Ishikawa (cell line): Measurements from ENCODE around the gene MEP1A.
A peak's percentile ranks its signal among the peaks of the same experiment; 100 is the strongest.

ENCODE experiments used
- CEBPB ChIP-seq: IDR thresholded peaks from 2 replicates; pipeline ENCODE4 v1.6.1; 2012
- EP300 ChIP-seq: IDR thresholded peaks from 2 replicates; pipeline ENCODE4 v1.6.1; 2012; ENCODE audit warnings: borderline replicate concordance
- FOXM1 ChIP-seq: IDR thresholded peaks from 2 replicates; pipeline ENCODE4 v1.6.1; 2012; ENCODE audit warnings: low read depth, borderline replicate concordance
- MAX ChIP-seq: IDR thresholded peaks from 2 replicates; pipeline ENCODE4 v1.6.1; 2012
- NFIC ChIP-seq: IDR thresholded peaks from 2 replicates; pipeline ENCODE4 v1.6.1; 2012
- RAD21 ChIP-seq: IDR thresholded peaks from 2 replicates; pipeline ENCODE4 v1.6.1; 2012; ENCODE audit warnings: low read depth
- TAF1 ChIP-seq: IDR thresholded peaks from 2 replicates; pipeline ENCODE4 v1.6.1; 2012; ENCODE audit warnings: low read depth, mild to moderate bottlenecking
- TCF12 ChIP-seq: IDR thresholded peaks from 2 replicates; pipeline ENCODE4 v1.6.1; 2012; ENCODE audit warnings: low read depth
- TEAD4 ChIP-seq: IDR thresholded peaks from 2 replicates; pipeline ENCODE4 v1.6.1; 2012
- USF1 ChIP-seq: IDR thresholded peaks from 2 replicates; pipeline ENCODE4 v1.6.1; 2012
- YY1 ChIP-seq: IDR thresholded peaks from 2 replicates; pipeline ENCODE4 v1.6.1; 2012; ENCODE audit warnings: low read depth
- ZBTB7A ChIP-seq: IDR thresholded peaks from 2 replicates; pipeline ENCODE4 v1.6.1; 2012; ENCODE audit warnings: low read depth
- TF ChIP-seq, protein P1 (sequence below): IDR thresholded peaks from 2 replicates; pipeline ENCODE4 v1.6.1; 2012; ENCODE audit warnings: low read depth, mild to moderate bottlenecking

MEP1A gene

GRCh38 chr6:46777476-46778346, 15.5 kb upstream of the MEP1A start:
- TF ChIP-seq MAX (no peak), RAD21 (no peak)

DNA sequence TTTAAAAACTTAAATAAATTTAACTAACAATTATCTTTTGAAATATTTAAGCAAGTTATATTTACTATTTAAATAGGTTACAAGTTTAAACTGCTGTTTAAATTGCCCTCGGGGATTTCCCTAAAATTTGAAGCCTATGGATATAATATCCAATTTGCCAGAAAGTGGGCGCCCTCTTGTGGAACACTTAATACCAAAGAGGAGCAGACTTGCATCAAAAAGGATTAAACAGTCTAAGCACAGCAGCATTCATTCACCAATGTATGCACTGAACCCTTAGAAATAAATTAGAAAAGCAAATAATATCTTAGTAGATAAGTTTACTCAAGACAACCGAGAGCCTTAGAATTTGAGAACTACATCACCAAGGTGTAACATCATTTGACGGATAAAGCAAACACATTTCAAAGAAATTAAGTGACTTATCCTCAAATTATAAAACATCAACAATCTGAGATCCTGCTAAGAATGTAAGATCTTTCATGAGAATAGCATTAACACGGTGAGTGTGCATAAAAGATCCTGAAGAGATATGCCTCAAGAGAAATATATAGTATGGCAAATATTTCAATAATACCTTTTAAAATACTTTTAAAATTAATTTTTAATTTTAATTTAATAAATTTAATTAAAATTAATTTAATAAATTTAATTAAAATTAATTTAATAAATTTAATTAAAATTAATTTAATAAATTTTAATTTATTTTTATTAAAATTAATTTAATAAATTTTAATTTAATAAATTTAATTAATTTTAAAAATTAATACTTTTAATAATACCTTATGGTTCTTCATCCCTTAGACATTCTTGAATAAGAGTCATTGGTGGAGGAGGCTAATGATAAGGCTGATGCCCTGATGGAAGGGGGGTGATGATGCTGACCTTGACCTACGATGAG, 11.5 kb upstream of the MEP1A start:
- TF ChIP-seq EP300 (no peak), YY1 (no peak), CEBPB (no peak), RAD21 (peak; percentile 86), NFIC (no peak)
- TF ChIP-seq, protein P1, sequence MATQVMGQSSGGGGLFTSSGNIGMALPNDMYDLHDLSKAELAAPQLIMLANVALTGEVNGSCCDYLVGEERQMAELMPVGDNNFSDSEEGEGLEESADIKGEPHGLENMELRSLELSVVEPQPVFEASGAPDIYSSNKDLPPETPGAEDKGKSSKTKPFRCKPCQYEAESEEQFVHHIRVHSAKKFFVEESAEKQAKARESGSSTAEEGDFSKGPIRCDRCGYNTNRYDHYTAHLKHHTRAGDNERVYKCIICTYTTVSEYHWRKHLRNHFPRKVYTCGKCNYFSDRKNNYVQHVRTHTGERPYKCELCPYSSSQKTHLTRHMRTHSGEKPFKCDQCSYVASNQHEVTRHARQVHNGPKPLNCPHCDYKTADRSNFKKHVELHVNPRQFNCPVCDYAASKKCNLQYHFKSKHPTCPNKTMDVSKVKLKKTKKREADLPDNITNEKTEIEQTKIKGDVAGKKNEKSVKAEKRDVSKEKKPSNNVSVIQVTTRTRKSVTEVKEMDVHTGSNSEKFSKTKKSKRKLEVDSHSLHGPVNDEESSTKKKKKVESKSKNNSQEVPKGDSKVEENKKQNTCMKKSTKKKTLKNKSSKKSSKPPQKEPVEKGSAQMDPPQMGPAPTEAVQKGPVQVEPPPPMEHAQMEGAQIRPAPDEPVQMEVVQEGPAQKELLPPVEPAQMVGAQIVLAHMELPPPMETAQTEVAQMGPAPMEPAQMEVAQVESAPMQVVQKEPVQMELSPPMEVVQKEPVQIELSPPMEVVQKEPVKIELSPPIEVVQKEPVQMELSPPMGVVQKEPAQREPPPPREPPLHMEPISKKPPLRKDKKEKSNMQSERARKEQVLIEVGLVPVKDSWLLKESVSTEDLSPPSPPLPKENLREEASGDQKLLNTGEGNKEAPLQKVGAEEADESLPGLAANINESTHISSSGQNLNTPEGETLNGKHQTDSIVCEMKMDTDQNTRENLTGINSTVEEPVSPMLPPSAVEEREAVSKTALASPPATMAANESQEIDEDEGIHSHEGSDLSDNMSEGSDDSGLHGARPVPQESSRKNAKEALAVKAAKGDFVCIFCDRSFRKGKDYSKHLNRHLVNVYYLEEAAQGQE: no peak

DNA sequence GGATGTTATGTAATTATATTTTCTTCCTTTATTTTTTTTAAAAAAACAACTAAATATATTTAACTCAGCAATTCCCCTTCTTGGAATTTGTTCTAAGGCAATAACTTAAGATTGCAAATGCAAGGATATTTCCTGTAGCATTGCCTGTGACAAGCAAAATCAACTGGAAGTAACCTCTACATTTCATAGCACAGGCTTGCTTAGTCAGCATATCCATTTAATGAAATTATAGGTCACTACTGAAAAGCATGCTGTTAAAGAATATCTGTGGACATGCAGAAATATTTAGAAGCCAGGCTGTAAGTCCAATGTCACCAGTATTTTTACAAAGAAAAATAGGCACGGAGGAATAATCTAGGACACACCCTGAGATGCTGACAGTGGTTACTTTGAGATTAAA, 8.7 kb upstream of the MEP1A start:
- TF ChIP-seq, protein P1: no peak
- TF ChIP-seq YY1 (no peak), FOXM1 (no peak), RAD21 (no peak), USF1 (no peak), ZBTB7A (no peak), CEBPB (no peak), TCF12 (no peak)

GRCh38 chr6:46787871-46788540, 5.2 kb upstream of the MEP1A start:
- no peak for TF ChIP-seq YY1
- TF ChIP-seq USF1: no peak
- TF ChIP-seq, protein P1: no peak
- no peak for TF ChIP-seq TEAD4
- TF ChIP-seq EP300: no peak
- TF ChIP-seq TAF1: no peak
- TF ChIP-seq ZBTB7A: no peak
- no peak for TF ChIP-seq CEBPB
- no peak for TF ChIP-seq FOXM1
- TF ChIP-seq NFIC: no peak
